ENCODE measurements around the gene TEX261. TPM values are rescaled to one million over a fixed set of nuclear protein-coding genes. Genes with fewer than 3 reads are reported as not detected.

TEX261 gene
- total and polyA plus RNA-seq, 2 of the 8 experiments (the other 6 are each of a cell fraction or from before 2014, with no cell fraction given) = 25.2 to 30.1 TPM

GRCh38 chr2:70988151-70988550 is 6.5 kb downstream of the TEX261 start (continued):
- TF ChIP-seq CHD7 (IDR thresholded peaks at IDR 0.05; ENCODE audit: insufficient replicate concordance, low read length) = no peak
- no peak for TF ChIP-seq RAD21 (IDR thresholded peaks at IDR 0.05 in 1 of 2, conservative IDR thresholded peaks at IDR 0.05 in 1 of 2; ENCODE audit: low read depth in 2 of 2, low read length in 2 of 2)
- no peak for TF ChIP-seq JUN (IDR thresholded peaks at IDR 0.05; ENCODE audit: low read depth, low read length)
- no peak for TF ChIP-seq EZH2 (IDR thresholded peaks at IDR 0.05; ENCODE audit: low read depth, low read length, severe bottlenecking)
- TF ChIP-seq GABPA (IDR thresholded peaks at IDR 0.05; ENCODE audit: borderline replicate concordance, insufficient read depth, low read length) = no peak
- no peak for TF ChIP-seq HDAC2 (IDR thresholded peaks at IDR 0.05; ENCODE audit: borderline replicate concordance in 1 of 2, low read depth in 2 of 2, low read length in 2 of 2)
- TF ChIP-seq BCL11A (IDR thresholded peaks at IDR 0.05; ENCODE audit: low read depth in 2 of 2, low read length in 2 of 2) = no peak

Data from H1 (cell line).